GM12875 (cell line): ENCODE measurements around the gene RUNX1.
"Not testable (repeated sequence)": the region's sequence is repeated elsewhere in the genome, so short reads cannot be mapped to it uniquely, and the experiment has no call there.

ENCODE experiments used
- H3K4me3 ChIP-seq: one replicate; pipeline ENCODE4 v1.5.1; 2011; ENCODE audit warnings: low read depth, low read length, control low read depth
- TF ChIP-seq, protein P1 (sequence below): IDR thresholded peaks from 2 replicates; pipeline ENCODE4 v1.5.1; 2011; ENCODE audit warnings: low read depth, mild to moderate bottlenecking, control low read depth, inconsistent platforms, low read length, moderate library complexity, borderline replicate concordance; ENCODE audit not compliant: insufficient read depth

RUNX1 gene

GRCh38 chr21:34952701-34953100 lies 96.4 kb downstream of the RUNX1 start:
- no peak overlapping the region for H3K4me3 ChIP-seq
- TF ChIP-seq, protein P1, sequence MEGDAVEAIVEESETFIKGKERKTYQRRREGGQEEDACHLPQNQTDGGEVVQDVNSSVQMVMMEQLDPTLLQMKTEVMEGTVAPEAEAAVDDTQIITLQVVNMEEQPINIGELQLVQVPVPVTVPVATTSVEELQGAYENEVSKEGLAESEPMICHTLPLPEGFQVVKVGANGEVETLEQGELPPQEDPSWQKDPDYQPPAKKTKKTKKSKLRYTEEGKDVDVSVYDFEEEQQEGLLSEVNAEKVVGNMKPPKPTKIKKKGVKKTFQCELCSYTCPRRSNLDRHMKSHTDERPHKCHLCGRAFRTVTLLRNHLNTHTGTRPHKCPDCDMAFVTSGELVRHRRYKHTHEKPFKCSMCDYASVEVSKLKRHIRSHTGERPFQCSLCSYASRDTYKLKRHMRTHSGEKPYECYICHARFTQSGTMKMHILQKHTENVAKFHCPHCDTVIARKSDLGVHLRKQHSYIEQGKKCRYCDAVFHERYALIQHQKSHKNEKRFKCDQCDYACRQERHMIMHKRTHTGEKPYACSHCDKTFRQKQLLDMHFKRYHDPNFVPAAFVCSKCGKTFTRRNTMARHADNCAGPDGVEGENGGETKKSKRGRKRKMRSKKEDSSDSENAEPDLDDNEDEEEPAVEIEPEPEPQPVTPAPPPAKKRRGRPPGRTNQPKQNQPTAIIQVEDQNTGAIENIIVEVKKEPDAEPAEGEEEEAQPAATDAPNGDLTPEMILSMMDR, result no peak

DNA sequence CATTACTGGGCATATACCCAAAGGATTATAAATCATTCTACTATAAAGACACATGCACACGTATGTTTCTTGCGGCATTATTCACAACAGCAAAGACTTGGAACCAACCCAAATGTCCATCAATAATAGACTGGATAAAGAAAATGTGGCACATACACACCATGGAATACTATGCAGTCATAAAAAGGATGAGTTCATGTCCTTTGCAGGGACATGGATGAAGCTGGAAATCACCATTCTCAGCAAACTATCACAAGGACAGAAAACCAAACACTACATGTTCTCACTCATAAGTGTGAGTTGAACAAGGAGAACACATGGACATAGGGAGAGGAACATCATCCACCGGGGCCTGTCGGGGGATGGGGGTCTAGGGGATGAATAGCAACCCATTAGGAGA lies 97.2 kb downstream of the RUNX1 start:
- not testable (repeated sequence) for H3K4me3 ChIP-seq

- TF ChIP-seq, protein P1, result no peak
- H3K4me3 ChIP-seq, result no peak overlapping the region
Observed at GRCh38 chr21:34950980-34951379, 98.1 kb downstream of the RUNX1 start.

GRCh38 chr21:34949499-34949898 lies 99.6 kb downstream of the RUNX1 start:
- H3K4me3 ChIP-seq, result no peak overlapping the region
- TF ChIP-seq, protein P1, result no peak

DNA sequence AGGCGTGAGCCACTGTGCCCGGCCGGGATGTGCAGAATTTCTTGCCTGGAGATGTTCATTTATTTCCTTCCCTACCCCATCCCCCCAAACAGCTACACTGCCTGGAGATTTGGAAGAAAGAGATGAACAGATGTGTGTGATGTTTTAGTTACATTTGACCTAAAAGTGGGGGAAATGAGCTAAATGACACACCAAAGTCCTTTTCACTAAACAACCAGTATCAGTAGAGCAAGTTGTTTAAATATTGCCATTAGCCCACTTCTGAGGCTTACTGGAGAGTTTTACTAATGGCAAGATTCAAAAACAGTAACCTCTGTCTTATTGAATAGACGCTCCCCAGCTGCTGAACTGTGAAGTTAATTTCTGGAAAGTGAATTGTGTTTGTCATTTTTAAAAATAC lies 100.1 kb downstream of the RUNX1 start:
- TF ChIP-seq, protein P1, result no peak
- H3K4me3 ChIP-seq, result no peak overlapping the region

- no peak overlapping the region for H3K4me3 ChIP-seq
- TF ChIP-seq, protein P1, result no peak
Observed at GRCh38 chr21:34948157-34948556, 100.9 kb downstream of the RUNX1 start.

DNA sequence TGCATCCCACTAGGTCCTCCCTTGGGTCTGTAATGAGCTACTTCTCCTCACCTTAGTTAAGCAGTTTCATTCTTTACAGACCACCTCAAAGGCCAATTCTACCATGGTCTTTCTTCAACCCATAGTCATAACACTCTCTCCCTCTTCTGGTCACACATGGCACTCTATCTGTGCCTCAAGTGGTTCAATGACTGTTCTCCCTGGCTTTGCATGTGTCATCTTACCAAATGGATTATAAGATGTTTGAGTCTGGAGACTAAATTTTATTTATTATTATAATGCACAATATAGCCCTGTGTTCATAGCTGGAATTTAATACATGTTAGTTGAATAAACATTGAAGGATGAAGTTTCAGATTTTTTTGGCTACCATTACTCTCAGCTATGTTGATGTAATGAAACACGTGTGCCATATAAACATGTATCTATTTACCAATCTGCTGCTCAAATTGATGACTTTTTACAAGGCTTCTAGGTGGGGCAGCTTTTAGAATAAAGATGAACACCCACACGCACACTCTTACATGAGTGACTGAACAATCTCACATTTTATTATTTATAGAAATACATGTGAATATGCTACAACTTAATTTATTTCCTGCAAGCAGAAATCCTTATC lies 102.1 kb downstream of the RUNX1 start:
- H3K4me3 ChIP-seq, result no peak overlapping the region
- TF ChIP-seq, protein P1, result no peak
